NCI-H1436 treated with DMSO at 0.1 percent for 48 hours (cell line): ENCODE measurements around the gene MAST4.
"Not testable (repeated sequence)": the region's sequence is repeated elsewhere in the genome, so short reads cannot be mapped to it uniquely, and the experiment has no call there.

Experiments
- DNase-seq: peaks from one replicate; lab custom pipeline; 2025; lab: John Stamatoyannopoulos, UW

Gene MAST4

GRCh38 chr5:67163231-67163756, 567.1 kb downstream of the MAST4 start:
- no peak for DNase-seq

- no peak for DNase-seq
Measured at GRCh38 chr5:67163863-67164595, 567.8 kb downstream of the MAST4 start.

GRCh38 chr5:67164856-67165525, 568.8 kb downstream of the MAST4 start:
- DNase-seq: no peak

- DNase-seq: no peak
Measured at GRCh38 chr5:67165526-67166459, 569.6 kb downstream of the MAST4 start.

DNA sequence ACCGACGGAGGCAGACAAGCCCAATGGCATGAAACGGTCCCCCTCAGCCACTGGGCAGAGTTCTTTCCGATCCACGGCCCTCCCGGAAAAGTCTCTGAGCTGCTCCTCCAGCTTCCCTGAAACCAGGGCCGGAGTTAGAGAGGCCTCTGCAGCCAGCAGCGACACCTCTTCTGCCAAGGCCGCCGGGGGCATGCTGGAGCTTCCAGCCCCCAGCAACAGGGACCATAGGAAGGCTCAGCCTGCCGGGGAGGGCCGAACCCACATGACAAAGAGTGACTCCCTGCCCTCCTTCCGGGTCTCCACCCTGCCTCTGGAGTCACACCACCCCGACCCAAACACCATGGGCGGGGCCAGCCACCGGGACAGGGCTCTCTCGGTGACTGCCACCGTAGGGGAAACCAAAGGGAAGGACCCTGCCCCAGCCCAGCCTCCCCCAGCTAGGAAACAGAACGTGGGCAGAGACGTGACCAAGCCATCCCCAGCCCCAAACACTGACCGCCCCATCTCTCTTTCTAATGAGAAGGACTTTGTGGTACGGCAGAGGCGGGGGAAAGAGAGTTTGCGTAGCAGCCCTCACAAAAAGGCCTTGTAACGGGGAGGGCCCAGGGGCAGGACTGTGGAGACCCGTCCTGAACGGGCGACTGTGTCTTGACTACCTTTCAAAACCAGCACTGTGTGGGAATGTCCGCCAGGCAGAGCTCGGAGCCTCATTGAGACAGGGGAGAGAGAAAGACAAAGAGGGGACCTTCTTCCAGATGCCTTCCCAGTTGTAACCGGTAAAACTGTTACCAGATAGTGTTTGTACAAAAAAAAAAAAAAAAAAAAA, 570.5 kb downstream of the MAST4 start:
- DNase-seq: no peak

GRCh38 chr5:67168069-67168468, 571.9 kb downstream of the MAST4 start:
- DNase-seq: no peak

- no peak for DNase-seq
Measured at GRCh38 chr5:67170767-67171166, 574.6 kb downstream of the MAST4 start.

DNA sequence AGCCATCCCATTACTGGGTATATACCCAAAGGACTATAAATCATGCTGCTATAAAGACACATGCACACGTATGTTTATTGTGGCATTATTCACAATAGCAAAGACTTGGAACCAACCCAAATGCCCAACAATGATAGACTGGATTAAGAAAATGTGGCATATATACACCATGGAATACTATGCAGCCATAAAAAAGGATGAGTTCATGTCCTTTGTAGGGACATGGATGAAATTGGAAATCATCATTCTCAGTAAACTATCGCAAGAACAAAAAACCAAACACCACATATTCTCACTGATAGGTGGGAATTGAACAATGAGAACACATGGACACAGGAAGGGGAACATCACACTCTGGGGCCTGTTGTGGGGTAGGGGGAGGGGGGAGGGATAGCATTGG, 577.2 kb downstream of the MAST4 start:
- not testable (repeated sequence) for DNase-seq

DNA sequence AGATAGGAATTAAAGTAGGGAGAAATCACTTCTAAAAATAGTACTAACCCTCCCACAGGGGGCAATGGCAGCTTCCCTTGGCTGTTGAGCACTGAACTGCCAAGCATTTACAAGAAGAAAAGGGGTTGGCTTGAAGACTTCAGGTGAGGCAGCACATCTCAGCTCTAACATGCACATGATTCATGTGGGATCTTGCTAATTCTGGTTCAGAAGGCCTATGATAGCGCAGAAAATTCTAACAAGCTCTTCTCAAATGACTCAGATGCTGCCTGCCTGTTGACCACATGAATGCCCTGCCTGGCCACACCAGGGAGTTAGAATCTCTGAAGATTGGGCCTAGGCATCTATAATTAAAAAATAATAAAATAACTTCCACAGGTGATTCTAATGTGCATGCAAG, 577.8 kb downstream of the MAST4 start:
- DNase-seq: no peak

GRCh38 chr5:67176936-67177335, 580.7 kb downstream of the MAST4 start:
- no peak for DNase-seq

DNA sequence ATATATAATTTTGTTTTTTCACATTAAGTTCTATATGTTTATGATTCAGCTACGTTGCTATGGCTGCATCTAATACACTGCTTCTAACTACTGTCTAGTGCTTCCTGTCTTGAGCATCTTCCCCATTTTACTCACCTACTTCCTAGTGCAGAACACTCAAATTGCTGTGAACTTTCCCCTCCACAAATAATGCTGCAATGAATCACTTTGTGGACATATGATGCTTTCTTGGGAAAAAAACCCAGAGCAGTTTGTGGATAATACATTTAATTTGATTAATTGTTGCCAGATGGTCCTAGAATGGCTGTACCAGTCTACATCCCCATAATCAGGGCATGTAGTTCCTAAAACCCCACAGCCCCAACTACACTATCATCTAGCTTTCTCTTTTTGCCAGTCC, 581.9 kb downstream of the MAST4 start:
- DNase-seq: no peak

DNA sequence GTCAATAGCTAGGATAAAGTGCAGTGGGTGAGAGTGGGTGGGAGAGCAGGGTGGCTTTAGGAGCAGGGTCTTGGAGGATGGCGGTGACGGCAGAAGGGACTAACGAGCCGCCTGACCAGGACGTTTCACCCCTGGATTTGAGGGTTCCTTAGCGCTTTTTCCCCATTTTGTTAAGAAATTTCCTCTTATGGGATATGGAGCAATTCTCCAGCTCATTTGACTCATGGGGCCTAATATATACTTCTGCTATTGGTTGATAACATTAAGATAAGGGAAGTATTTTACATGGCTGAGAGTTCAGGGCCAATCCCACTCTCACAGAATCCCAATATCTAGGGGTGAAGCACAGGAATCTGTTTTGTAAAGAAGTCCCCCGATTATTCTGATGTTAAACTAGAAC, 582.8 kb downstream of the MAST4 start:
- DNase-seq: no peak

DNA sequence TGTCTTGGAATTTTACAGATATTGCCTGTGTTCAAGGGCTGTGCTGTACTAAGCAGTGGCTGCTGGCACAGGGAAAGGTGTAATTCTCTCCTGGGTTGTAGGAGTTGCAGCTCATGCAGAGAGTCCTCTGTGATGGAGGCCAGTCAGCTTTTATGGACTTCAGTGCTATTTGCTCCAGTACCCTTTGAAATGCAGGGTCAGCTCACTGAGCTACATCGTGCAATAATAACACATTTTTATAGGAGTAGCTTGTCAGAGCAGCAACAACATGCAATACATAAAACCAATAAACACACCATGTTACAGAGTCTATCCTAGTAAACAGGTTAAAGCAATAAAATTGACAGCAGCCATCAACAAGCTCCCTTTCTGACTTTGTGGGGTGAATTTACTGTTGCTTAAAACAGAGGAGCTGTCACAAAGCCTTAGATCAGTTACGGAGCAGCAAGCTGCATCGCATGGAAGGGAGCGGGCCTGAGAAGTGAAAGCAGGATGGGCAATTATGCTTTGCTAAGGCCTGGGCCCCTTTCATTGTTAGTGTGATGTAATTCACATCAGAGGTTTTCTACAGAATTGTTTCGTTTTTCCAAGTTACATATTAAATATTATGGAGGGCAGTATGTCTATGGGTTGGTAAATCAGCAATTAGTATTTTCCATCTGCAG, 583.6 kb downstream of the MAST4 start:
- no peak for DNase-seq

- DNase-seq: no peak
Measured at GRCh38 chr5:67181648-67182221, 585.5 kb downstream of the MAST4 start.

DNA sequence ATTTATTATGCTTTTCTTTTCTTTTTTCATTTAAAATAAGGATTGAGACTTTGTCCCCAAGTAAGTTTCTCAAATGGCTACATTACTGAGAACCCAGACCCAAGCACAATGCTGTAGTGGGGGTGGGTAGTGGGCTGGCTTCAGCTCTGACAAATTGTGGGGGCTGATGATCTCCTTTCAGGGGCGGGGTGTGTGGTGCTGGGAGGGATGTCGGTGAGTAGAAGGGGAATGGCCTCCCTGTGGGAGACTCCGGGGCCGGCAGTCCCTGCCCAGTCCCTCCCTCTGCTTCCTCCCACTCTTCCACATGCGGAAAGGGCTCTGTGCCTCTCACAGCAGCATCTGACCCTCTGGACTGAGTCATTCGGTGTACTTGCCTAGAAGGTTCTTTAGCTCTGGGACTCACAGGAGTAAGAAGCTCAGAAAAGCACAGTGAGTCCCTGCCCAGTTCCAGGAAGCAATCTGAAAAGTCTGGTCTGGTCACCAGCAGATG, 586.2 kb downstream of the MAST4 start:
- no peak for DNase-seq

DNA sequence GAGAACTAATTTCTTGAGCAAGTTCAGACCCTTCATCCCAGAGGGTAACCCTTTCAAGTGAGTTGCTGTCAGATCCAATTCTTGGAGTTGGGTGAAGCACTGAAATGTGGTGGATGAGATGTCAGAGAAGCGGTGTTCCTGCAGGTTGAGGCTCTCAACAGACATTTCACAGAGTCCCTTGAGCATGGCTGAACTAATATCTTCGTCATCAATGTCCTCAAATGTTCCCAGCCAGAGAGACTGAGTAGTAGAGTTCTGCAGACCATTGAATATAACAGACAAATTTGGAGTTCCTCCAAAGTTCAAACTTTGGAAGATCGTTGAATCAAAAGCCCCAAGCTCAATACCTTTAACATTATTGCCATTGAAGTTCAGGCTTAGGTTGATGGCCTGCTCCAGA, 587.7 kb downstream of the MAST4 start:
- no peak for DNase-seq

DNA sequence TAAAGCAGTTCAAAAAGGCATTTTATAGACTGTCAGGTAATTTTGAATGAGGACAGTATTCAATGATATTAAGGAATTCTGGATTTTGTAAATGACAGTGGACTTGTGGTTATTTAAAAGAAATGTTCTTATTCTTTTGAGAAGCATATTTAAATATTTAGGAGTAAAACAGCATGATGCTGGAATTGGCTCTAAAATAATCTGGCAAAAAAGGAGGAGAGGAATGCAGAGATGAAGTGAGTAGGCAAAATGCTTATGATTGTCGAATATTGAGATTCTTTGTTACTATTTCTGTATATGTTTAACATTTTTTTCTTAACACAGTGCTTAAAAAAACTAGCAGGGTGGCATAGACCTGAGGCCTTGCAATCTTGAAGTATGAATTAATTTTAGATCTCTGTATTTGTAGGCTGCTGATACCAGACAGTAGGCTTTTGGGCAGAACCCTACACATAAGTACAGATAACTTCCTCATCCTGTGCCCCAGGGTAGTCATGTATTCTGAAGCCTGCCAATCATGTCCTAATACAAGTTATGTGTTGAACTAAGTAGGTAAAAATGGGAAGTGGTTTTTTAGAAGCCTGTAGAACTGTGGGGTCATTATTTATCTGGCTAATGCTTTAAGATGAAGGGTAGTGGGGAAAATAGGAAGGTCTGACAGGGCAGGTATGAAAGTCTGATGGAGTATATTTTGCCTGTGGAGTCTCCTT, 591.0 kb downstream of the MAST4 start:
- no peak for DNase-seq

DNA sequence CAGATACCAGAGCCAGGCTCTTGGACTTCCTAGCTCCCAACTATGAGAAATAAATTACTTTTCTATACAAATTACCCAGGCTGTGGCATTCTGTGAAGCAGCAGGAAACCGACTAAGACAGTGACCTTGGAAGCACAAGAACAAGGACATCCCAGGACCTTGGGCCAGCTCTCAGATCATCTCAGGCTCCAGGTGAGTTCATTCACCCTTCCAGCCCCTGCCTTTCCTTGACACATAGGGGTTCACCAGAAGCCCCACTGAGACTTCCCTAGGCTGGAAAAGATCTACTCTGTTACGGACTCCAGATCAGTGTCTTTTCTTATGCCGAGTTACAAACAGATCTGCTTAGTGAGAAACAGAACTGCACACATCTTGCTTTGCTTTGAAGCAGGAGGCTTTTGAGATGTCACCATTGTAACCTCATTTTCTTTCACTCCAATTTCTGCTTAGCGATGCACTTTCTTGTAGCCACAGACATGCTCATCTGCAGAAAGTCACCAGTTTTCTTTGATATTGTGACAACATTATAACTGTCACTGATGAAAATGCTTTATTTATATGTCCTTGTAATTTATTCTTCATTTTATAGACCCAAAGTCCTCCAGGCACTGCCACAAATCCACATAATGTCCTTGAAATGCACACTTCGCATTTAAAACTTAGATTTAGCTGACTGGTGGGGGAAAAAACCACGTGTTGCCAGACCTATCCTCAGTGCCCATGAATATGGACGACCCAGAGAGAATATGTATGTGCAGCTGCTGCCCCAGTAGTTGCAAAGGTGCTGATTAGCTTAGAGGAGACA, 592.3 kb downstream of the MAST4 start:
- DNase-seq: no peak

DNA sequence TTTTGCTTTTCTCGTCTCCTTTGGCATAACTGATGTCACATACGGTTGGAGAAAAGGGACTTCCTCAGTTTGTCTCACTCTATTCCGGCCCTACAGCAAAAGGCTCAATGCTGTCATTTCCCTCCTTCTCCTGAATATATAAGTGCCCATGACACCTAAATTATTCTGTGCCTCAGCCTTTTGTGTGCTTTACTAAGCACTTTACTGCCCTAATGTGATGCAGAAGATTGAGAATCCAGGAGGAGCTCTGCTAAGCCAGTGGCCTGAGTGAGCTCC, 592.8 kb downstream of the MAST4 start:
- DNase-seq: no peak
